AG04450 (cell line): ENCODE data around the gene LFNG. TPM values are rescaled to one million over a fixed set of nuclear protein-coding genes. Genes with fewer than 3 reads are reported as not detected.

Experiments
- CTCF ChIA-PET: fragments of 300-600, 350-600 bp; formaldehyde crosslinking; extraction: SDS; loops from one replicate; lab custom pipeline; 2022; ENCODE audit warnings: antibody characterized with exemption, inconsistent platforms; lab: Charles Lee
- POLR2A ChIA-PET: fragments of 350-600 bp; formaldehyde crosslinking; extraction: SDS; loops from one replicate; lab custom pipeline; 2021; ENCODE audit warnings: antibody characterized with exemption, inconsistent platforms; lab: Yijun Ruan, JAX
- DNase-seq: peaks from one replicate; pipeline ENCODE4 v3.0.0-alpha.2; 2011; ENCODE audit warnings: low read depth, low spot score
- H3K27ac ChIP-seq: one replicate; pipeline ENCODE4 v1.5.1; 2012; ENCODE audit warnings: low read depth, low read length, control low read depth
- H3K27me3 ChIP-seq: one replicate; pipeline ENCODE4 v1.6.0; 2012; ENCODE audit warnings: low read length; ENCODE audit not compliant: control insufficient read depth, insufficient read depth
- H3K4me3 ChIP-seq: 2 replicates; pipeline ENCODE4 v1.5.1; 2011; ENCODE audit warnings: mild to moderate bottlenecking, low read depth, low read length, control low read depth
- H3K9me3 ChIP-seq: 2 replicates; pipeline ENCODE4 v1.5.1; 2012; ENCODE audit warnings: low read length; ENCODE audit not compliant: control insufficient read depth, insufficient read depth
- CTCF ChIP-seq: IDR thresholded peaks from 2 replicates; pipeline ENCODE4 v1.5.1; 2011; ENCODE audit warnings: low read depth, low read length, control low read depth, inconsistent platforms
- polyA plus RNA-seq: library from polyadenylated mRNA; depleted of rRNA; stranded (reverse); fragments of >200 nt; gene quantifications from 2 replicates; pipeline ENCODE4 v1.2.3, GENCODE V29; 2011

Gene LFNG
- polyA plus RNA-seq, 1 experiment = 1.6 TPM

- Histone ChIP-seq H3K9me3 (no peaks in the 10 kb centered on the region), H3K27me3 (no peaks in the 10 kb centered on the region), H3K4me3 (no peak overlapping the region), H3K27ac (no peak overlapping the region)
- ChIA-PET POLR2A (no interaction called here), CTCF (no interaction called here)
- TF ChIP-seq CTCF = no peak
- no peak for DNase-seq
These were observed 45.5 kb downstream of the LFNG start for GRCh38 chr7:2564970-2565540.

- Histone ChIP-seq H3K27ac (peak overlapping the region; percentile 47), H3K27me3 (no peaks in the 10 kb centered on the region), H3K9me3 (no peaks in the 10 kb centered on the region), H3K4me3 (peak overlapping the region; percentile 62; the same call in 1 of the 2 replicates)
- no peak for TF ChIP-seq CTCF
- DNase-seq = no peak
- ChIA-PET POLR2A (interaction anchor here (0.6 to 0.7 kb wide), 3 partner anchors 13 to 57 kb away, joined by 3 to 4 read pairs (median 3); no protein-coding TSS in a partner anchor), CTCF (interaction anchor here (0.6 to 1.7 kb wide), 6 partner anchors 30 to 114 kb away, joined by 3 to 8 read pairs (median 4); no protein-coding TSS in a partner anchor)
These were observed 46.8 kb downstream of the LFNG start for GRCh38 chr7:2566348-2566889.

GRCh38 chr7:2566890-2567678 lies 47.5 kb downstream of the LFNG start:
- Histone ChIP-seq H3K27me3 (no peaks in the 10 kb centered on the region), H3K9me3 (no peaks in the 10 kb centered on the region), H3K27ac (peak overlapping the region; percentile 57), H3K4me3 (peak overlapping the region; percentile 62)
- DNase-seq = peak; percentile 69
- TF ChIP-seq CTCF = no peak
- ChIA-PET POLR2A (interaction anchor here (0.6 to 0.7 kb wide), 2 partner anchors 13 to 21 kb away, joined by 3 read pairs; no protein-coding TSS in a partner anchor), CTCF (interaction anchor here (0.5 to 1.7 kb wide), 12 partner anchors 19 to 702 kb away, joined by 3 to 8 read pairs (median 4); no protein-coding TSS in a partner anchor)

GRCh38 chr7:2567679-2568278 lies 48.2 kb downstream of the LFNG start:
- TF ChIP-seq CTCF = peak; percentile 77
- Histone ChIP-seq H3K27ac (peak overlapping the region; percentile 57), H3K4me3 (no peak overlapping the region), H3K27me3 (no peaks in the 10 kb centered on the region), H3K9me3 (no peaks in the 10 kb centered on the region)
- POLR2A ChIA-PET = no interaction called here
- CTCF ChIA-PET = interaction anchor here (0.6 to 1.7 kb wide), 11 partner anchors 8 to 701 kb away, joined by 3 to 8 read pairs (median 3); no protein-coding TSS in a partner anchor
- no peak for DNase-seq
